GM19468 (cell line): ENCODE measurements around the gene CCDC192.

Source experiments
- ATAC-seq: cut with Tn5 transposase; IDR thresholded peaks from one replicate; pipeline ENCODE4 v1.9.1; 2021; ENCODE audit warnings: mild to moderate bottlenecking, moderate library complexity, moderate number of reproducible peaks; ENCODE audit not compliant: unreplicated experiment; ENCODE audit errors: extremely low read depth

CCDC192 gene

GRCh38 chr5:127910307-127910956, 207.2 kb downstream of the CCDC192 start:
- no peak for ATAC-seq

DNA sequence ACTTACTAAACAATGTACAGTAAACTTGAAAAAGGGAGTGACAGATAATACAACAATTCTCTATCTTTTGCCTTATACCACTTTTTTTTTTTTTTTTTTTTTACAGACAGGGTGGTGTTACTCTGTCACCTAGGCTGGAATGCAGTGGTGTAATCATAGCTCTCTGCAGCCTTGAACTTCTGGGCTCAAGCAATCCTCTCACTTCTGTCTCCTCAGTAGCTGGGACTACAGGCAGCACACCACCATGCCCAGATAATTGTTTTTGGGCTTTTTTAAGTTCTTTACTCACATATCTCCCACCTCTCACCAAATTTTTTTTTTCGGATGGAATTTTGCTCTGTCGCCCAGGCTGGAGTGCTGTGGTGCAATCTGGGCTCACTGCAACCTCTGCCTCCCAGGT, 208.4 kb downstream of the CCDC192 start:
- ATAC-seq = no peak

DNA sequence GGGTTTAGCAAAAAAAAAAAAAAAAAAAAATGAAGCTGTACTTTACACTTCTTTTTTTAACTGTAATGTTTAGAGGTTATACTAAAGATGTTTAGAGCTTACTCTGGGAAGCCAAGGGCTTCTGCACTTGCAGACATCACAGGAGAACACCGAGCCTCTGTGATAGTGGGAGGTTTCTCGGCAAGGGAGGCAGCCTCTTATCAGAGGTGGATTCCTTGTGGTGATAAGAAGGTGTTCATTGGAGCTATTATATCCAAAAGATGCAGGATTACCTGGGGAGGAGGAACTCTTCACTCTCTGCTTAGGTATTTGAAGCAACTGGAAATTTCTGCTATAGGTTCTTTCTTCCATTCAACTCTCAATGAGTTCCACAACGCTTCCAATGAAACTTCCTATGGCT, 209.2 kb downstream of the CCDC192 start:
- ATAC-seq = no peak

DNA sequence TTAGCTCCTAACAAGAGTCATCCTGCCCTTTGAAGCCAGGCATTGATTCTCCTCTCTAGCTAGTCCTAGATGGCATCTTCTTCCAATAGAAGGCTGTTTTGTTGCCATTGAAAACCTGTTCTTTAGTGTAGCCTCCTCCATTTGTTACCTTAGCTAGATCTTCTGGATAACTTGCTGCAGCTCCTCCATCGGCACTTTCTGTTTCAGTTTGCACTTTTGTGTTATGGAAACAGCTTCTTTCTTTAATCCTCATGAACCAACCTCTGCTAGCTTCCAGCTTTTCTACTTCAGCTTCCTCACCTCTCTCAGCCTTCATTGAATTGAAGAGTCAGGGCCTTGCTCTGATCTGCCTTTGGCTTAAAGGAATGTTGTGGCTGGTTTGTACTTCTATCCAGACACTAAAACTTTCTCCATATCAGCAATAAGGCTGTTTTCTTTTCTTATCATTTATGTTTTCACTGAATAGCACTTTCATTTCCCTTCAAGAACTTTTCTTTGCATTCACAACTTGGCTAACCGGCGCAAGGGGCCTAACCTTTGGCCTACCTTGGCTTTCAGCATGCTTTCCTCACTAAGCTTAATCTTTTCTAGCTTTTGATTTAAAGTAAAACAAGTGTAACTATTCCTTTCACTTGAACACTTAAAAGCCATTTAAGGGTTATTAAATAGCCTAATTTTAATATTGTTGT, 213.8 kb downstream of the CCDC192 start:
- ATAC-seq = no peak

DNA sequence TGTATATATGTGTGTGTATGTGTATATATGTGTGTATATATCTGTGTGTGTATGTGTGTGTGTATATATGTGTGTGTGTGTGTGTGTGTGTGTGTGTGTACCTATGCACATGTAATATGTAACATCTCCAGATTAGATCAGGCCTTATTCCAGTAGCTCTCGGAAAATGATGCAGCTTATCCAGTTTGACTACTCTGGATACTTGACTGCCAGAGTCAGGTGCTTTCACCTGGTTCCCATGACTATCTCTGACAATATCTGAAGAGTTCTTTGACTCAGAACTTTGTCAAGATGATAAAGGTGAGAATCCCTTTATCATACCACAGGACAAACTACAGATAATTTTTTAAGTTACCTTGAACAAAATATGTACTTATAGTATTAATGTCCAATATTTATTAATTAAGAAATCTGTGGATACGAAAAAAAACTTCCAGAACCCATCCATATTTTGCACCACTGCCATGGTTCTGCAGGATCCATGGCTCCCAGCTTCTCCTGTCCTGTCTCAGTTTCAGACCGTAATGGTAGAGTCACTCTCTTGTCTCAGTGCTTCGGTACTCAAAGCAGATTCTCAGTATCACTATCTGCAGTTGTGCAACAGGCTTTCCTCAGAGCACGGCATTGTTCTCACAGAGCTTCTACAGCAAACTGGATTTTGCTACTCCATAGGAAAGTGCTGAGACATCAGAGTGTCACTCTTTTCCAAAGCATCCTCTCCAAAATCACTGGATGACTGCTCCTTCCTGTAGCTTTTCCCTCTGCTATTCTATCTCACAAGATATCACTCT, 216.0 kb downstream of the CCDC192 start:
- no peak for ATAC-seq

- ATAC-seq = no peak
These were observed 216.6 kb downstream of the CCDC192 start for GRCh38 chr5:127919818-127920217.

GRCh38 chr5:127920936-127921335, 217.7 kb downstream of the CCDC192 start:
- no peak for ATAC-seq

DNA sequence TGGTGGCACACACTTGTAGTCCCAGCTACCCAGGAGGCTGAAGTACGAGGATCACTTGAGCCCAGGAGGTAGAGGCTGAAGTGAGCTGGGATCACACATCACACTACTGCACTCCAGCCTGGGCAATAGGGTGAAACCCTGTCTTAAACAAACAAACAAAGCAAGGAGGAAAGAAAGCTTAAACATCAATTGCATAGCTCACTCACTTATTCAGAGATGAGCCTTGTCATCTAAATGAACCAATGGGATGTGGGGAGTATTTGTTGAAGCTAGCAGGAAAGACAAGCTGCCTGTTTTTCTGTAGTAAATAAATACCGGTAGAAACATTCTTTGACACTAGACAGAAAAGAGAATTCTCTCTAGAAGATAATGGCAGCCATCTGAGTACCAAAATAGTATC, 219.4 kb downstream of the CCDC192 start:
- ATAC-seq = no peak

- ATAC-seq = no peak
These were observed 220.8 kb downstream of the CCDC192 start for GRCh38 chr5:127923804-127924570.

DNA sequence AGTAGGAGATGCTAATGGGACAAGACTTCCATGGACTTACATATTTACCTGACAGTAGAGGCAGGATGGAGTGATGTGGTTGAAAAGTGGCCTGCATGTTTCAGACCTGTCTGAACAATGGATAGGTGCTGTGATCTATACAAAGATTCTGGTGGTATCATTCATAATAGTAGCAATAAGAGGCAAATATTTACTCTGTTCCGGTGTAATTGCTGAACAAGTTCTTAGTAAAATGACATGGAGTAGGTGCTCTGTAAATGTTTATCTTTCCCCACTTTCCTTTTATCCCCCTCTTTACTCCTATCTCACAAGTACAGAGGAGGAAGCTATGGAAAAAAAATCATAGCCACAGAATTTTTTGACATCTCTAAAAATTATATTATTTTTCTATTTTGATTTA, 221.4 kb downstream of the CCDC192 start:
- no peak for ATAC-seq

DNA sequence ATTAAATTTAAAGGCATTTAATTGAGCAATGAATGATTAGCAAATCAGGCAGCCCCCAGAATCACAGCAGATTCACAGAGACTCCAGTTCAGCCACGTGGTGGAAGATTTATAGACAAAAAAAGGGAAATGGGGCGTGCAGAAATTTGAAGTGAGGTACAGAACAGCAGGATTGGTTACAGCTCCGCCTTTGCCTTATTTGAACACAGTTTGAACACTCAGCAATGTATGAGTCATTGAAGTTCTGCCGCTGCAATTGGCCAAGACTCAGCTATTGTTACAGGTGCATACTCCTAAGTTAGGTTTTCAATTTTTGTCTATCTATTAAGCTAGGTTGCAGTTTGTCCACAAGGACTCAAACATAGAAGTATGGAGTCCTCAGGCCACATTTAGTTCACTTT, 222.7 kb downstream of the CCDC192 start:
- ATAC-seq = no peak

- no peak for ATAC-seq
These were observed 223.8 kb downstream of the CCDC192 start for GRCh38 chr5:127926974-127927373.

DNA sequence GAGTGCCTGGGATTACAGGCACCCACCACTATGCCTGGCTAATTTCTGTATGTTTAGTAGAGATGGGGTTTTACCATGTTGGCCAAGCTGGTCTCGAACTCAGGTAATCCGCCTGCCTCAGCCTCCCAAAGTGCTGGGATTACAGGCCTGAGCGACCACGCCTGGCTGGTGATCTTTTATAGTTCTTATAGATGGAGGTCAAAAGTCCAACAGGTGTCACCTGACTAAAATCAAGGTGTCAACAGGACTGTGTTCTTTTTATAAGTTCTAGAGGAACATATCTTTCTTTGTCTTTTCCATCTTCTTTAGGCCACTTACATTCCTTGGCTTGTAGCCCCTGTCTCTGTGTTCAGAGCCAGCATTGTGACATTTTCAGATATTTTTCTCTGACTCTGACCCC, 224.9 kb downstream of the CCDC192 start:
- ATAC-seq = no peak

- ATAC-seq = no peak
These were observed 227.1 kb downstream of the CCDC192 start for GRCh38 chr5:127930311-127930710.

DNA sequence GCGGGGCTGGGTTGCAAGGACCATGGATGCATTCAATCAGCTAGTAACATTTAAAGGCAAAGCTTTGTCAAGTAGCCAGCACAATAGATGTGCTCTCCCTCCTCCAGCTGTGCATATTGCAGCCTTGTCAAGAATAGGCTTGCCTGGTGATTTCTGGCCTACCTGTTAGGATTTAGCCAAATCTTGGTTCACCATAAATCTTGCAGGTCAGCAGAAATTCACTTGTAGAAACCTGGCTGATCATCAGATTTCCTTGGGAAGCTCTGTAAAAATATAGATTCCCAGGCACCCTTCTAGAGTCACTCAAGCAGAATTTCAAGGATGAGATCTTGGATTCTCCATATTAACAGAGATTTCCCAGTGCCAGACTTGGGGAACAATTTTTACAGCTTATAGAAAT, 228.2 kb downstream of the CCDC192 start:
- ATAC-seq = no peak

- no peak for ATAC-seq
These were observed 230.2 kb downstream of the CCDC192 start for GRCh38 chr5:127933348-127933747.

DNA sequence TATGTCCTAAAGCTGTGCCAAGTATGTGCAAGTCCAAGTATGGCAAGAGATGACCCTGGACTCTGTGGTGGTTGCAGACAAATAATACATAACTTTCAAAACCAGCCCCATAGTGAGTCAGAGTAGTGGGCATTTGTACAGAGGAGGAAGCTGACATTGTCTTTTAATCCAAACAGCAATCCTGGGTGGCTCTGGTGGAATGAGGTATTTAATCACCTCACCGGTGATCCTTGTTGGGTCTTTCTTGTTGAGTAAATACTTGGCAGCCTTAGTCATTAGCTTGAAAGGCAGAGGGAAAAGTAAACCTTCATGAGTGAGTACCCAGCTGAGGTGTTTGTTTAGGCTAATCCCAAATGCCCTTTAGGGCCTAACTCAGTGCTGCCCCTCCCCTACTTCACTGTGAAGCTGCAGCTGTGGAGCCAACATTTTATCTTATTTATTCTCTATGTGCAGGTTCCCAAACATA, 231.6 kb downstream of the CCDC192 start:
- ATAC-seq = no peak

GRCh38 chr5:127935398-127935797, 232.2 kb downstream of the CCDC192 start:
- no peak for ATAC-seq

- no peak for ATAC-seq
These were observed 233.3 kb downstream of the CCDC192 start for GRCh38 chr5:127936439-127936972.

- ATAC-seq = no peak
These were observed 235.6 kb downstream of the CCDC192 start for GRCh38 chr5:127938746-127939145.
